H9 (cell line): ENCODE results near the gene DUS2. TPM values are rescaled to one million over a fixed set of nuclear protein-coding genes. Genes with fewer than 3 reads are reported as not detected.

Source experiments
- DNase-seq: peaks from one replicate; pipeline ENCODE4 v3.0.0-alpha.2; 2017
- H2AFZ ChIP-seq: one replicate; pipeline ENCODE4 v1.6.1; 2013; ENCODE audit warnings: mild to moderate bottlenecking, low read length, control low read depth, moderate library complexity
- H2AK5ac ChIP-seq: 2 replicates; pipeline ENCODE4 v1.6.1; 2013; ENCODE audit warnings: low read length, control low read depth, mixed read lengths; ENCODE audit not compliant: insufficient read length
- H2BK120ac ChIP-seq: one replicate; pipeline ENCODE4 v1.6.1; 2013; ENCODE audit warnings: low read depth, mild to moderate bottlenecking, low read length, control low read depth, inconsistent platforms; ENCODE audit not compliant: poor library complexity, severe bottlenecking
- H2BK12ac ChIP-seq: 2 replicates; pipeline ENCODE4 v1.6.1; 2013; ENCODE audit warnings: low read length, control low read depth, mixed read lengths, low read depth; ENCODE audit not compliant: insufficient read length
- H2BK15ac ChIP-seq: 2 replicates; pipeline ENCODE4 v1.6.1; 2013; ENCODE audit warnings: low read depth, low read length, control low read depth
- H2BK20ac ChIP-seq: one replicate; pipeline ENCODE4 v1.6.1; 2013; ENCODE audit warnings: low read depth, mild to moderate bottlenecking, low read length, control low read depth, inconsistent platforms; ENCODE audit not compliant: poor library complexity, severe bottlenecking
- H2BK5ac ChIP-seq: 2 replicates; pipeline ENCODE4 v1.6.1; 2013; ENCODE audit warnings: low read length, control low read depth, mixed read lengths; ENCODE audit not compliant: insufficient read length
- H3K14ac ChIP-seq: 2 replicates; pipeline ENCODE4 v1.6.1; 2013; ENCODE audit warnings: low read length, control low read depth; ENCODE audit not compliant: insufficient read depth
- H3K18ac ChIP-seq: 2 replicates; pipeline ENCODE4 v1.6.1; 2013; ENCODE audit warnings: low read depth, mild to moderate bottlenecking, mixed read lengths, low read length, control low read depth; ENCODE audit not compliant: insufficient read length
- H3K23ac ChIP-seq: 2 replicates; pipeline ENCODE4 v1.6.1; 2013; ENCODE audit warnings: low read length, control low read depth, mixed read lengths, low read depth; ENCODE audit not compliant: insufficient read length
- H3K23me2 ChIP-seq: 2 replicates; pipeline ENCODE4 v1.6.1; 2013; ENCODE audit warnings: low read depth, mild to moderate bottlenecking, mixed read lengths, low read length, control low read depth; ENCODE audit not compliant: insufficient read length, poor library complexity, severe bottlenecking
- H3K27ac ChIP-seq: 2 replicates; pipeline ENCODE4 v1.5.1; 2013; ENCODE audit warnings: low read length, control low read depth, mixed read lengths, low read depth; ENCODE audit not compliant: insufficient read length
- H3K27me3 ChIP-seq: 2 replicates; pipeline ENCODE4 v1.6.1; 2013; ENCODE audit warnings: low read length, control low read depth, inconsistent platforms; ENCODE audit not compliant: insufficient read depth
- H3K4ac ChIP-seq: 2 replicates; pipeline ENCODE4 v1.6.1; 2013; ENCODE audit warnings: low read depth, mild to moderate bottlenecking, control low read depth, inconsistent platforms, low read length, moderate library complexity
- H3K4me1 ChIP-seq: 2 replicates; pipeline ENCODE4 v1.6.1; 2013; ENCODE audit warnings: low read length, control low read depth, inconsistent platforms; ENCODE audit not compliant: insufficient read depth
- H3K4me2 ChIP-seq: 2 replicates; pipeline ENCODE4 v1.6.1; 2013; ENCODE audit warnings: low read length, control low read depth, mixed read lengths; ENCODE audit not compliant: insufficient read length, insufficient read depth
- H3K56ac ChIP-seq: 2 replicates; pipeline ENCODE4 v1.6.1; 2013; ENCODE audit warnings: low read depth, mild to moderate bottlenecking, mixed read lengths, low read length, control low read depth; ENCODE audit not compliant: insufficient read length
- H3K79me1 ChIP-seq: 2 replicates; pipeline ENCODE4 v1.6.1; 2013; ENCODE audit warnings: low read depth, mild to moderate bottlenecking, moderate library complexity, low read length, control low read depth, inconsistent platforms; ENCODE audit not compliant: insufficient read depth, poor library complexity, severe bottlenecking
- H3K79me2 ChIP-seq: 2 replicates; pipeline ENCODE4 v1.6.1; 2013; ENCODE audit warnings: low read length, control low read depth, inconsistent platforms; ENCODE audit not compliant: insufficient read depth
- H3K9ac ChIP-seq: 2 replicates; pipeline ENCODE4 v1.6.1; 2013; ENCODE audit warnings: low read length, control low read depth, mixed read lengths; ENCODE audit not compliant: insufficient read length; ENCODE audit errors: extremely low read depth
- H3K9me3 ChIP-seq: one replicate; pipeline ENCODE4 v1.6.1; 2013; ENCODE audit warnings: low read depth, low read length, inconsistent platforms; ENCODE audit not compliant: control insufficient read depth
- H3T11ph ChIP-seq: one replicate; pipeline ENCODE4 v1.6.1; 2013; ENCODE audit warnings: mild to moderate bottlenecking, low read length, control low read depth, inconsistent platforms
- H4K20me1 ChIP-seq: one replicate; pipeline ENCODE4 v1.6.1; 2013; ENCODE audit not compliant: control insufficient read depth, insufficient read length, insufficient read depth
- H4K5ac ChIP-seq: 2 replicates; pipeline ENCODE4 v1.6.1; 2013; ENCODE audit warnings: low read depth, mild to moderate bottlenecking, mixed read lengths, low read length, control low read depth; ENCODE audit not compliant: insufficient read length
- H4K8ac ChIP-seq: replicated peaks from 2 replicates; pipeline ENCODE4 v1.6.1; 2013; ENCODE audit warnings: low read length, control low read depth, mixed read lengths, low read depth; ENCODE audit not compliant: insufficient read length
- H4K91ac ChIP-seq: 2 replicates; pipeline ENCODE4 v1.6.1; 2013; ENCODE audit warnings: low read depth, mild to moderate bottlenecking, moderate library complexity, mixed read lengths, low read length, control low read depth; ENCODE audit not compliant: insufficient read length
- H3K27ac Mint-ChIP-seq, 3 experiments: 2 replicates in 2 of 3; 3 replicates in 1 of 3; pipeline ENCODE4 v1.8.0; 2020 to 2021; ENCODE audit warnings: mixed read lengths in 3 of 3, mild to moderate bottlenecking in 1 of 3, moderate library complexity in 1 of 3
- H3K27me3 Mint-ChIP-seq: 2 replicates; pipeline ENCODE4 v1.8.0; 2021; ENCODE audit warnings: low read depth, mild to moderate bottlenecking, moderate library complexity, mixed read lengths
- H3K36me3 Mint-ChIP-seq, 3 experiments: 2 replicates in 2 of 3; 3 replicates in 1 of 3; pipeline ENCODE4 v1.8.0; 2020 to 2021; ENCODE audit warnings: low read depth in 3 of 3, mixed read lengths in 3 of 3; ENCODE audit not compliant: insufficient read depth in 1 of 3
- H3K4me1 Mint-ChIP-seq, 2 experiments: 2 replicates each; pipeline ENCODE4 v1.8.0; 2020; ENCODE audit warnings: mixed read lengths in 2 of 2
- H3K4me3 Mint-ChIP-seq, 2 experiments: 2 replicates in 1 of 2; 3 replicates in 1 of 2; pipeline ENCODE4 v1.8.0; 2020 to 2021; ENCODE audit warnings: mild to moderate bottlenecking in 2 of 2, mixed read lengths in 2 of 2, moderate library complexity in 1 of 2
- H3K9me3 Mint-ChIP-seq, 2 experiments: 2 replicates in 1 of 2; 3 replicates in 1 of 2; pipeline ENCODE4 v1.8.0; 2020; ENCODE audit warnings: mild to moderate bottlenecking in 2 of 2, mixed read lengths in 2 of 2, moderate library complexity in 1 of 2
- CTCF ChIP-seq: fragments of 200-600 bp; sonication (generic); conservative IDR thresholded peaks from 3 replicates; pipeline ENCODE4 v1.8.0; 2021; ENCODE audit warnings: antibody characterized with exemption, mild to moderate bottlenecking
- WGBS: extraction: QIAGEN DNeasy Blood & Tissue Kit; methylation state at CpG from one replicate; pipeline ENCODE4 v1.1.7; 2013; ENCODE audit warnings: missing lambda C conversion rate, low lambda C conversion rate, mixed read lengths; ENCODE audit not compliant: insufficient read length; ENCODE audit errors: extremely low coverage; 5-methylcytosine and 5-hydroxymethylcytosine counted together
- total RNA-seq: library from RNA; stranded (reverse); gene quantifications from 2 replicates; pipeline ENCODE4 v1.2.1, GENCODE V29; 2021

Gene DUS2
- total RNA-seq, 1 experiment from 2014 or later: 28.5 TPM

GRCh38 chr16:68079626-68080344 lies 56.7 kb downstream of the DUS2 start:
- Histone ChIP-seq H3T11ph (no peak overlapping the region), H3K27me3 (no peaks in the 10 kb centered on the region), H4K91ac (no peak overlapping the region), H3K4ac (no peak overlapping the region), H2BK20ac (no peak overlapping the region), H3K23me2 (peaks cover 8% of the 10 kb centered on the region), H4K5ac (no peak overlapping the region), H3K4me1 (no peaks in the 10 kb centered on the region; the same call in 1 of the 2 replicates), H3K23ac (no peak overlapping the region), H3K14ac (no peak overlapping the region; the same call in 1 of the 2 replicates), H2BK15ac (no peak overlapping the region), H2BK5ac (no peak overlapping the region), H3K18ac (no peak overlapping the region), H3K4me2 (no peak overlapping the region), H2AFZ (no peak overlapping the region), H3K9ac (no peak overlapping the region), H3K9me3 (no peaks in the 10 kb centered on the region), H4K8ac (no peak overlapping the region), H3K56ac (no peak overlapping the region), H4K20me1 (no peaks in the 10 kb centered on the region), H3K27ac (no peak overlapping the region), H2BK12ac (no peak overlapping the region), H3K79me1 (no peaks in the 10 kb centered on the region), H2BK120ac (no peak overlapping the region), H3K79me2 (no peaks in the 10 kb centered on the region), H2AK5ac (no peak overlapping the region)
- no CpG with 5 or more reads among the region's 13 CpGs for WGBS
- H3K27ac Mint-ChIP-seq: no peak overlapping the region; a peak in 1 of 7 replicates
- H3K36me3 Mint-ChIP-seq: peaks cover 10 to 29% (median 27%) of the 10 kb centered on the region in 3 experiments; a peak in 6 of 7 replicates
- no peak for TF ChIP-seq CTCF
- H3K9me3 Mint-ChIP-seq: no peaks in the 10 kb centered on the region
- no peak for DNase-seq
- no peak overlapping the region; a peak in 1 of 5 replicates for H3K4me3 Mint-ChIP-seq
- no peaks in the 10 kb centered on the region; the same call in 1 of the 2 replicates for H3K27me3 Mint-ChIP-seq
- H3K4me1 Mint-ChIP-seq: peaks cover 12 to 13% of the 10 kb centered on the region in 2 experiments
